Measurements from ENCODE around the gene ZDHHC14.

DNA sequence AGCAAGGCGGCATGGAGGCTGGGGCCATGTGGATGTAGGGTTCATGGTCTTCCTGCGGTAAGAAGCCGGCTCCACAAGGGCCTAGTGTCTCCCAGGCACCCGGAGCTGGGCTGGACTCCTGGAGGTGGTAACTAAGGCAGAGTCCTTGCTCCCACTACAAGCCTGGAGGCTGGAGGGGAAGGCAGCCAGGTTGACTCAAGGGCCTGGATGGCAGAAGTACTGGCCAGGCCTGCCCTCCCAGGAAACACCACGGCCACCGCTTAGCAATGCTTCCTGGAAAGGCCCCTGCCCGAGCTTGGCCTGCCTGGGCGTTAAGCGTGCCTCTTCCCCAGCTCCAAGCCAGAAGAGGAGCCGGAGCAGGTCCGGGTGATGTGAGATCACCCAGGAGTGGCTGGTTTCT is 182.0 kb downstream of the ZDHHC14 start:
- TF ChIP-seq, protein P1, sequence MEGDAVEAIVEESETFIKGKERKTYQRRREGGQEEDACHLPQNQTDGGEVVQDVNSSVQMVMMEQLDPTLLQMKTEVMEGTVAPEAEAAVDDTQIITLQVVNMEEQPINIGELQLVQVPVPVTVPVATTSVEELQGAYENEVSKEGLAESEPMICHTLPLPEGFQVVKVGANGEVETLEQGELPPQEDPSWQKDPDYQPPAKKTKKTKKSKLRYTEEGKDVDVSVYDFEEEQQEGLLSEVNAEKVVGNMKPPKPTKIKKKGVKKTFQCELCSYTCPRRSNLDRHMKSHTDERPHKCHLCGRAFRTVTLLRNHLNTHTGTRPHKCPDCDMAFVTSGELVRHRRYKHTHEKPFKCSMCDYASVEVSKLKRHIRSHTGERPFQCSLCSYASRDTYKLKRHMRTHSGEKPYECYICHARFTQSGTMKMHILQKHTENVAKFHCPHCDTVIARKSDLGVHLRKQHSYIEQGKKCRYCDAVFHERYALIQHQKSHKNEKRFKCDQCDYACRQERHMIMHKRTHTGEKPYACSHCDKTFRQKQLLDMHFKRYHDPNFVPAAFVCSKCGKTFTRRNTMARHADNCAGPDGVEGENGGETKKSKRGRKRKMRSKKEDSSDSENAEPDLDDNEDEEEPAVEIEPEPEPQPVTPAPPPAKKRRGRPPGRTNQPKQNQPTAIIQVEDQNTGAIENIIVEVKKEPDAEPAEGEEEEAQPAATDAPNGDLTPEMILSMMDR (conservative IDR thresholded peaks at IDR 0.05; ENCODE audit: low read depth in 2 of 2), result no peak
- TF ChIP-seq EZH2phosphoT487 (IDR thresholded peaks at IDR 0.05; ENCODE audit: unreplicated experiment) (no peak), EZH2 (IDR thresholded peaks at IDR 0.05; ENCODE audit: low read depth, unreplicated experiment) (no peak), JUNB (IDR thresholded peaks at IDR 0.05; ENCODE audit: unreplicated experiment) (no peak), POLR2AphosphoS5 (IDR thresholded peaks at IDR 0.05; ENCODE audit: low read depth) (no peak), NANOG (IDR thresholded peaks at IDR 0.05; ENCODE audit: borderline replicate concordance) (no peak), STAT1 (IDR thresholded peaks at IDR 0.05; ENCODE audit: unreplicated experiment) (no peak), ZNF331 (CRISPR knock-in tag; IDR thresholded peaks at IDR 0.05; ENCODE audit: low read depth) (no peak), CREB1 (CRISPR knock-in tag; IDR thresholded peaks at IDR 0.05; ENCODE audit: low read depth) (no peak)
- TF ChIP-seq, protein P2, sequence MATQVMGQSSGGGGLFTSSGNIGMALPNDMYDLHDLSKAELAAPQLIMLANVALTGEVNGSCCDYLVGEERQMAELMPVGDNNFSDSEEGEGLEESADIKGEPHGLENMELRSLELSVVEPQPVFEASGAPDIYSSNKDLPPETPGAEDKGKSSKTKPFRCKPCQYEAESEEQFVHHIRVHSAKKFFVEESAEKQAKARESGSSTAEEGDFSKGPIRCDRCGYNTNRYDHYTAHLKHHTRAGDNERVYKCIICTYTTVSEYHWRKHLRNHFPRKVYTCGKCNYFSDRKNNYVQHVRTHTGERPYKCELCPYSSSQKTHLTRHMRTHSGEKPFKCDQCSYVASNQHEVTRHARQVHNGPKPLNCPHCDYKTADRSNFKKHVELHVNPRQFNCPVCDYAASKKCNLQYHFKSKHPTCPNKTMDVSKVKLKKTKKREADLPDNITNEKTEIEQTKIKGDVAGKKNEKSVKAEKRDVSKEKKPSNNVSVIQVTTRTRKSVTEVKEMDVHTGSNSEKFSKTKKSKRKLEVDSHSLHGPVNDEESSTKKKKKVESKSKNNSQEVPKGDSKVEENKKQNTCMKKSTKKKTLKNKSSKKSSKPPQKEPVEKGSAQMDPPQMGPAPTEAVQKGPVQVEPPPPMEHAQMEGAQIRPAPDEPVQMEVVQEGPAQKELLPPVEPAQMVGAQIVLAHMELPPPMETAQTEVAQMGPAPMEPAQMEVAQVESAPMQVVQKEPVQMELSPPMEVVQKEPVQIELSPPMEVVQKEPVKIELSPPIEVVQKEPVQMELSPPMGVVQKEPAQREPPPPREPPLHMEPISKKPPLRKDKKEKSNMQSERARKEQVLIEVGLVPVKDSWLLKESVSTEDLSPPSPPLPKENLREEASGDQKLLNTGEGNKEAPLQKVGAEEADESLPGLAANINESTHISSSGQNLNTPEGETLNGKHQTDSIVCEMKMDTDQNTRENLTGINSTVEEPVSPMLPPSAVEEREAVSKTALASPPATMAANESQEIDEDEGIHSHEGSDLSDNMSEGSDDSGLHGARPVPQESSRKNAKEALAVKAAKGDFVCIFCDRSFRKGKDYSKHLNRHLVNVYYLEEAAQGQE (IDR thresholded peaks at IDR 0.05; ENCODE audit: unreplicated experiment), result no peak
- TF ChIP-seq, protein P3, sequence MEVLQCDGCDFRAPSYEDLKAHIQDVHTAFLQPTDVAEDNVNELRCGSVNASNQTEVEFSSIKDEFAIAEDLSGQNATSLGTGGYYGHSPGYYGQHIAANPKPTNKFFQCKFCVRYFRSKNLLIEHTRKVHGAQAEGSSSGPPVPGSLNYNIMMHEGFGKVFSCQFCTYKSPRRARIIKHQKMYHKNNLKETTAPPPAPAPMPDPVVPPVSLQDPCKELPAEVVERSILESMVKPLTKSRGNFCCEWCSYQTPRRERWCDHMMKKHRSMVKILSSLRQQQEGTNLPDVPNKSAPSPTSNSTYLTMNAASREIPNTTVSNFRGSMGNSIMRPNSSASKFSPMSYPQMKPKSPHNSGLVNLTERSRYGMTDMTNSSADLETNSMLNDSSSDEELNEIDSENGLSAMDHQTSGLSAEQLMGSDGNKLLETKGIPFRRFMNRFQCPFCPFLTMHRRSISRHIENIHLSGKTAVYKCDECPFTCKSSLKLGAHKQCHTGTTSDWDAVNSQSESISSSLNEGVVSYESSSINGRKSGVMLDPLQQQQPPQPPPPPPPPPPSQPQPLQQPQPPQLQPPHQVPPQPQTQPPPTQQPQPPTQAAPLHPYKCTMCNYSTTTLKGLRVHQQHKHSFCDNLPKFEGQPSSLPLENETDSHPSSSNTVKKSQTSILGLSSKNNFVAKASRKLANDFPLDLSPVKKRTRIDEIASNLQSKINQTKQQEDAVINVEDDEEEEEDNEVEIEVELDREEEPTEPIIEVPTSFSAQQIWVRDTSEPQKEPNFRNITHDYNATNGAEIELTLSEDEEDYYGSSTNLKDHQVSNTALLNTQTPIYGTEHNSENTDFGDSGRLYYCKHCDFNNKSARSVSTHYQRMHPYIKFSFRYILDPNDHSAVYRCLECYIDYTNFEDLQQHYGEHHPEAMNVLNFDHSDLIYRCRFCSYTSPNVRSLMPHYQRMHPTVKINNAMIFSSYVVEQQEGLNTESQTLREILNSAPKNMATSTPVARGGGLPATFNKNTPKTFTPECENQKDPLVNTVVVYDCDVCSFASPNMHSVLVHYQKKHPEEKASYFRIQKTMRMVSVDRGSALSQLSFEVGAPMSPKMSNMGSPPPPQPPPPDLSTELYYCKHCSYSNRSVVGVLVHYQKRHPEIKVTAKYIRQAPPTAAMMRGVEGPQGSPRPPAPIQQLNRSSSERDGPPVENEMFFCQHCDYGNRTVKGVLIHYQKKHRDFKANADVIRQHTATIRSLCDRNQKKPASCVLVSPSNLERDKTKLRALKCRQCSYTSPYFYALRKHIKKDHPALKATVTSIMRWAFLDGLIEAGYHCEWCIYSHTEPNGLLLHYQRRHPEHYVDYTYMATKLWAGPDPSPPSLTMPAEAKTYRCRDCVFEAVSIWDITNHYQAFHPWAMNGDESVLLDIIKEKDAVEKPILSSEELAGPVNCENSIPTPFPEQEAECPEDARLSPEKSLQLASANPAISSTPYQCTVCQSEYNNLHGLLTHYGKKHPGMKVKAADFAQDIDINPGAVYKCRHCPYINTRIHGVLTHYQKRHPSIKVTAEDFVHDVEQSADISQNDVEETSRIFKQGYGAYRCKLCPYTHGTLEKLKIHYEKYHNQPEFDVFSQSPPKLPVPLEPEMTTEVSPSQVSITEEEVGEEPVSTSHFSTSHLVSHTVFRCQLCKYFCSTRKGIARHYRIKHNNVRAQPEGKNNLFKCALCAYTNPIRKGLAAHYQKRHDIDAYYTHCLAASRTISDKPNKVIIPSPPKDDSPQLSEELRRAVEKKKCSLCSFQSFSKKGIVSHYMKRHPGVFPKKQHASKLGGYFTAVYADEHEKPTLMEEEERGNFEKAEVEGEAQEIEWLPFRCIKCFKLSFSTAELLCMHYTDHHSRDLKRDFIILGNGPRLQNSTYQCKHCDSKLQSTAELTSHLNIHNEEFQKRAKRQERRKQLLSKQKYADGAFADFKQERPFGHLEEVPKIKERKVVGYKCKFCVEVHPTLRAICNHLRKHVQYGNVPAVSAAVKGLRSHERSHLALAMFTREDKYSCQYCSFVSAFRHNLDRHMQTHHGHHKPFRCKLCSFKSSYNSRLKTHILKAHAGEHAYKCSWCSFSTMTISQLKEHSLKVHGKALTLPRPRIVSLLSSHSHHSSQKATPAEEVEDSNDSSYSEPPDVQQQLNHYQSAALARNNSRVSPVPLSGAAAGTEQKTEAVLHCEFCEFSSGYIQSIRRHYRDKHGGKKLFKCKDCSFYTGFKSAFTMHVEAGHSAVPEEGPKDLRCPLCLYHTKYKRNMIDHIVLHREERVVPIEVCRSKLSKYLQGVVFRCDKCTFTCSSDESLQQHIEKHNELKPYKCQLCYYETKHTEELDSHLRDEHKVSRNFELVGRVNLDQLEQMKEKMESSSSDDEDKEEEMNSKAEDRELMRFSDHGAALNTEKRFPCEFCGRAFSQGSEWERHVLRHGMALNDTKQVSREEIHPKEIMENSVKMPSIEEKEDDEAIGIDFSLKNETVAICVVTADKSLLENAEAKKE (CRISPR knock-in tag; IDR thresholded peaks at IDR 0.05), result no peak
- TF ChIP-seq, protein P4, sequence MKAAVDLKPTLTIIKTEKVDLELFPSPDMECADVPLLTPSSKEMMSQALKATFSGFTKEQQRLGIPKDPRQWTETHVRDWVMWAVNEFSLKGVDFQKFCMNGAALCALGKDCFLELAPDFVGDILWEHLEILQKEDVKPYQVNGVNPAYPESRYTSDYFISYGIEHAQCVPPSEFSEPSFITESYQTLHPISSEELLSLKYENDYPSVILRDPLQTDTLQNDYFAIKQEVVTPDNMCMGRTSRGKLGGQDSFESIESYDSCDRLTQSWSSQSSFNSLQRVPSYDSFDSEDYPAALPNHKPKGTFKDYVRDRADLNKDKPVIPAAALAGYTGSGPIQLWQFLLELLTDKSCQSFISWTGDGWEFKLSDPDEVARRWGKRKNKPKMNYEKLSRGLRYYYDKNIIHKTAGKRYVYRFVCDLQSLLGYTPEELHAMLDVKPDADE (IDR thresholded peaks at IDR 0.05), result no peak
